HG03342 (cell line): Measurements from ENCODE around the gene RTP5.

ENCODE experiments used
- ATAC-seq: cut with Tn5 transposase; IDR thresholded peaks from one replicate; pipeline ENCODE4 v1.9.1; 2021; ENCODE audit warnings: mild to moderate bottlenecking, moderate library complexity; ENCODE audit not compliant: unreplicated experiment

RTP5 gene

DNA sequence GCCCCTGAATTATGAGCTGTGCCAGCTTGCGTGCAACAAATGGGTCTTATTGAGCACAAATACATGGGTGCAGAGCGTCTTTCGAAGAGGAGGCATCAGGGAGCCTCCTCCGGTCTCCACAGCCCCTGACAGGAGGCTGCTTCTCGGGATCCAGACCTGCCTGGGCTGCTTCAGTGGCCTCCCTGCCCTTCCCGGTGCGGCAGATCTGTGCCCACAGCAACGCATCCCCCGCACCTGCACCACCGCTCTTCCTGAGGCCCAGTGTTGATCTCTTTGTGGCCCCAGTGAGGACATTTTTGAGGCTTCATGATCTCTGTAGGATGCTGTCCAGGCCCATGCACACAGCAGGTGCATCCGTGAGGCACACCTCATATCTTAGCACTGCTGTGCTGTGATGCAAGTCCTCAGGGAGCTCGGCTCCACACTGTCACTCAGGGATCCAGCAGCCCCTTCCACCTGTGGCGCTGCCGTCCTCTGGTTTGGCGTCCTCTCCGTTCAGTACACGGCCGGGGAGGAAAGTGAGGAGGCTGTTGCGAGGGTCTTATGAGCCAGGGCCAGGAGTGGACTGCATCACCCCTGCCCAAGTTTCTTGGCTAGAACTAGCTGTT is 17.4 kb downstream of the RTP5 start:
- ATAC-seq = no peak

GRCh38 chr2:241887806-241888522 is 18.4 kb downstream of the RTP5 start:
- no peak for ATAC-seq

DNA sequence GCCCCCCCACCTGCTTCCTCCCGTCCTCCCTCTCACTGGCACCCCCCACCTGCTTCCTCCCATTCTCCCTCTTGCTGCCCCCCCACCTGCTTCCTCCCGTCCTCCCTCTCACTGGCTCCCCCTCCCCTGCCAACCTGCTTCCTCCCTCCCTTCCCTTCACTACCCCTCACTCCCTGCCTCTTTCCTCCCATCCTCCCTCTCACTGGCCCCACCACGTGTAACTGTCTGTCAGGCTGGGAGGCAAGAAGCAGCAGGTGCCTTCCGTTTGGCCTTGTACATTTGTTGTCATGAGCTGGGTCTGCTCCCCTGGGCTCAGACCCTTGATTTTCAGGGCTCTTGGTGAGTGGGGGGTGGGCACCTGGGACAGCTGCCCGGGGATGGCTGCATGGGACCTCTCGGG is 19.1 kb downstream of the RTP5 start:
- no peak for ATAC-seq

- ATAC-seq = no peak
These were observed 21.2 kb downstream of the RTP5 start for GRCh38 chr2:241890524-241891235.

DNA sequence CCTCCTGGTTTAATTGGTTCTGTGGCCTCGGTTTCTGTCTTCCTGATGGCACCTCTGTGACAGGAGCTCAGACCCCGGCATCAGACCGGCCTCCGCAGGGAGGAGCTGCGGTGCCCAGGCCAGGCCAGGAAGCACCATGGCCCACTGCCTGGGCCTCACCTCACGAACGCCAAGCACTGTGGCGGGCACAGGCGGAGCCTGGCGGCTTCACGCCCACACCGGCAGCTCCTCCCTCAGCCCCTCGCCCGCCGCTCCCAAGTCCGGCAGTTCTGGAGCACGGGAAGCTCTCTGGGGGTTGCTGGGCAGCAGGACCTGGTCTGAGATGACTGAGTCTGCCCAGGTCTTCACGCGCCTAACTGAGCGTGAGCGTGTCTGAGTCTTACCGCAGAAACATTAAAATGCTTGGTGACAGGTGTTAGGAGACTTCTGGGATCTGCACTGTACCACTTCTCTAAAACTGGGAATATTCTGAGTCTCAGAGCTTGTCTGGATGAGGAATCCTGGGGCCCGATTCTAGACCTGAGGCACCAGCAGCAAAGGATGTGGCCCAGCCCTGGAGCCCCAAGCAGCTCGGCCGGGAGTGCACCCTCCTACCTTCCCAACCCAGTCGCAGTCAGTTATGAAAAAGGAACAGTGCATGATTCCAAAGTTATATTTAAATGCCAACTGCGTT is 21.9 kb downstream of the RTP5 start:
- no peak for ATAC-seq

- no peak for ATAC-seq
These were observed 22.4 kb downstream of the RTP5 start for GRCh38 chr2:241891988-241892298.

- ATAC-seq = no peak
These were observed 23.0 kb downstream of the RTP5 start for GRCh38 chr2:241892299-241893137.

DNA sequence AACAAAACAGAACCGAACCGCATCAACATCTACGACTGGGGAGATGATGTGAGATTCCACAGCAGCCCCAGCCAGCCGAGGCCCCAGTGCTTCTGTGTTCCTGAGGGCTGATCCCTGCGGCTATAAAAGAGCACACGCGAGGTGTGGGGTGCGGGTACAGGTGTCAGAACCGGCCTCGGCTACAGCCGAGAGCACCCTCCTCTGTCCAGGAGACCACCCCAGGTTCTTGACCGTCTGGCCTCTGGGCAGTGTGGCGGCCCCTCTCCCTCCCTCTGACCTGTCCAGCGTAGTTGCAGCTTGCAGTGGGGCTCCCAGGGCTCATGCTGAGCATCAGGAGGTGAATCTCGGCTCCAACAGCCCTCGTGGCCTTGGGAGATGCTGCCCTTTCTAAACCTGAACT is 23.7 kb downstream of the RTP5 start:
- ATAC-seq = no peak

DNA sequence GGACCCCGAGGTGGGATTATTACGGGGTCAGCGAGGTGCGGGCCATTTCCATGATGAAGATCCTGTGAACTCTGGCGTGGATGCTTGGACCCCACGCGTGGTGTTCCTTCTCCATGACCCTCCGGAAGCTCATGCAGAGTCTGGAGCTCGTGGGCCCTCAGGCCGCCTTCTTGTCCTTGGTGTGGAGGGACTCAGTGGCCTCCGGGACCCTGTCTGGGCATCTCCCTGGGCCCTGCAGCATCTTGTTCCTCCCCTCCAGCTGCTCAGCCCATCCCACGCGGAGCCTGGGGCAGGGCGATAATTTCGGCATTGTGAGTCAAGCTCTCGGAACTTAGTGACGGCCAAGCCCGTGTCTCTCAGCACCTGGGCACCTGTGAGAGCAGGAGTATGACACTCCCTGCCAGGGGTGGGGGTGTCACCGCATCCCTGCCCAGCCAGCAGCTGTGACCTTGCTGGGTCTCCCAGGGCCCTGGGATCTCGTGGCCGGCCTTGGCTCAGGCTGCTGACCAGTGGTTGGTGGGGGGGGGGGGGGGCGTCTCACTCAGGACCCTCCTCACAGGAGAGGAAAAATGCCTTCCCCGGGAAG is 24.6 kb downstream of the RTP5 start:
- ATAC-seq = no peak

- no peak for ATAC-seq
These were observed 25.3 kb downstream of the RTP5 start for GRCh38 chr2:241894681-241895426.

GRCh38 chr2:241895427-241895711 is 25.8 kb downstream of the RTP5 start:
- ATAC-seq = no peak

DNA sequence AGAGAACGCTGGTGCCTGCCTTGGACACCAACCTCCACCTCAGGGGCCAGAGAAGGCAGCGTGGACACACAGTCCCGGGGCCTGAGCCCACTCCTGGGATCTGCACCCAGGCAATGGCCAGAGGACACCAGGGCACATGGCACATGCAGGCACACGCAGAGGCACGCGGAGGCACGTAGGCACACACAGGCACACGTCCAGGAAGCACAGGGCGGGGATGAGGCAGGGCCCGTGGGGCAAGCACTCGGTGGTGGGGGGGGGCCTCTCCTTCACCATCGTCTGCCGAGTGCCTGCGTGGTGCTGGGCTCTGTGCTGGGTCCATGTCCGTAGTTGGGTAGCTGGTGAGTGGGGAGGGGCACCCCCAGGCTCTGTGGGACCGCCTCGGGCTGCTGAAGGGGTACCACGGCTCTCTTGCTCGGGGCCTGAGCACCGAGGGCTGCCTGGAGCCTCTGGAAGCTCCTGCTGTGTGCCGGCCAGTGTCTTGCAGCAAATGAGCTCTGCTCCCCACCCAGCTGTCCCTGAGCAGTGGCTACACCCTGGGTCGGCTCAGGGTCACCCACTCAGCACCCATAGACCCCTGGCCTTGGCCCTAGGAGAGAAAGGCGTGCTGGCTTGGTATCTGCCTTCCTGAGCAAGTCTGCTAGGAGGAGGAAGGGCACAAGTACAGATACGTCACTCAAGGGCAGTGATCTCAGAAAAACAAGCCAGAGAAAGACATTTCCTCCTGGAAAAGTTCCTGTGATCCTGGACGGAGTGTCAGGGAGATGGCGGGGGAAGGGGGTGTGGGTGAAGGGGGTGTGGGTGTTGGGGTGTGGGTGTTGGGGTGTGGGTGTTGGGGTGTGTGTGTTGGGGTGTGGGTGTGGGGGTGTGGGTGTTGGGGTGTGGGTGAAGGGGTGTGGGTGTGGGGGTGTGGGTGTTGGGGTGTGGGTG is 26.4 kb downstream of the RTP5 start:
- no peak for ATAC-seq

DNA sequence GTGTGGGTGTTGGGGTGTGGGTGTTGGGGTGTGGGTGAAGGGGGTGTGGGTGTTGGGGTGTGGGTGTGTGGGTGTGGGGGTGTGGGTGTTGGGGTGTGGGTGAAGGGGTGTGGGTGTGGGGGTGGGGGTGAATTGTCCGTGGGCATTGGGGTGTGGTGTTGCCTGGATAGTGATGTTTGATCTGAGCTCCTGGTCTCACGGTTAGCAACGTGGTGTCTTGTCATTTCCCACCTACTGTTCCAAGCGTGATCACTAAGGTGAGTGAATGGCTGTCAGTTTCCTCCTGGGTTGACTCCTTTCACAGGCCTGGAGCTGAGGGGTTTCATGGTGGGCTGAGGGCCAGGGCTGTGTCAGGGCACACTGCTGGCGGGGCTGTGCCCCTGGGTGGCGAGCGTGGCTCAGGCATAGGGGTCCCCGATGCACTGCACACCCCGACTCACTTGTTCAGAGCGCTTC is 27.2 kb downstream of the RTP5 start:
- ATAC-seq = no peak

DNA sequence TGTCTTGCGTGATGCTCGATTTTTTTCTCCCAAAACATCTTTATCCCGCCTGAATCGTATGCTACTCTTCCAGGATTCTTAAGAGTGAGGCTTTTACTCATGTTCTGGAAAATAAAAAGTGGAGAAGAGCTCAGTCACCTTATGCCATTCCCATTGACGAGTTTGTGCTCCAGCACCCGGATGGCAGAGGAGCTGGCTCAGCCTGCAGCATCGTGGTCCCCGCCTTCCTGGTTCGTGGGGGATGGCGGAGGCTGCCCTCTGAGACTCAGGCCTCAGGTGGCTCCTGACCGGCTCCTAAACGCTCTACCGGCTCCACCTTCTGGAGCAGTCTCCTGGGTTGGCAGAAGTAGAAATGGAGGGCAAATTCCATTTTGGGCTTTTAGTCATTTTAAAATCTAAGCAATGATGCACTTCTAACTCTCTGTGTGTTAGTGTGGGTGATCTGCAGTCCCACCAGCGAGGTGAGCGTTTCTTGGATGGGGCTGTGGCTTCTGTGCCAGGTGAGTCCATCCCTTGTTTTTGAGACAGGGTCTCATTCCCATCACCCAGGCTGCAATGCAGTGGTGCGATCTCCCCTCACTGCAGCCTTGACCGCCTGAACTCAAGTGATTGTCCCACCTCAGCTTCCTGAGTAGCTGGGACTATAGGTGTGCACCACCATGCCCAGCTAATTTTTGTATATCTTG is 27.8 kb downstream of the RTP5 start:
- ATAC-seq = no peak

- no peak for ATAC-seq
These were observed 29.1 kb downstream of the RTP5 start for GRCh38 chr2:241898463-241899270.

DNA sequence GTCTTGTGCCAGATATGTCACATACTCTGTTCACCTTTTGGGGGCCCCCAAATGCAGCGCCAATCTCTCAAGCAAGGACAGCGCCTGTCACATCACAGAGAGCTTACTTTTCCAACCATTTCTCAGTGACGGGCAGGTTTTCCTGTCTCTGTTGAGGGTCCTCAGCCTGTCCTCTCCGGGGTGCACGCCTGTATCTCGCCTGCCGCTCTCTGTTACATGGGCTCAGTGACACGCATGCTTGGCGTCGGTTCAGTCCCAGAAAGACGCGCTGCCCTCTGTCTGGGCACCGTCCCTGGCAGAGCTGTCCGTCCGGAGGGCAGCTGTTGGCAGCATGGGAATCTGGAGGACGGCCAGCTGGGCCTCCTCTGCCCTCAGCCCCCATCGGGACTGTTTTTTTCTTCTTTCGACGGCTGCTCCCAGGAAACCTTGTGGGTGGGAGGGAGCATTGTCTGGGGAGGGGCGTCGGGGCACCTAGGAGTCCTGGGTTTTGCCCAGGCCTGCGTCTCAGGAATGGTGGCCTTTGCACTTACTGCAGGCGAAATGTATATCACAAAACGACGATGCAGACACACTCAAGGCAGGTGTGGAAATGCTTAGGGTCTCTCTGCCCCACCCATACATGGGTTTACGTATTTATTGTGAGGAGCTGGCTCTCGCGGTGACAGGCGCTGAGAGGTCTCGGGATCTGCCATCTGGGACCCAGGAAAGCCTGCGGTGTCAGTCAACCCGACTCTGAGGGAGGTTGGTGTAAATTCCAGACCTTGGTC is 30.9 kb downstream of the RTP5 start:
- ATAC-seq = no peak

DNA sequence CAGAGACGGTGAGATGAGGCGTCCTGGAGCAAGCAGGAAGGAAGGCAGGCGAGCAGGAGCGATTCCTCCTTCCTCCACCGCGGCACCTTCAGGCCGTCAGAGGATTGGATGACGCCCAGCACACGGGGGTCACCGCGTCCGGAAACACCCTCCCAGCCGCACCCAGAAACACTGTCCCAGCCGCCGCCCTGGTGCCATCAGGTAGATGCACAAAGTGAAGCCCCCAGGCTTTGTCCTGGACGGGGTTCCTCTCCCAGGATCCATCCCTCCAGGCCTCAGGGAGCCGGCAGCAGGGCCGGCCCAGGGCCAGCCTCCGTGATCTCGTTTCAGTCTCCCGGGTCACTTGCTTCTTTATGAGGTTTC is 31.5 kb downstream of the RTP5 start:
- ATAC-seq = no peak
